Fibroblast of peridontal ligament (primary cell): ENCODE results near the gene GRIK5.

Experiments
- DNase-seq: peaks from one replicate; pipeline ENCODE4 v3.0.0-alpha.2; 2010; ENCODE audit errors: extremely low read depth

The GRIK5 gene

DNA sequence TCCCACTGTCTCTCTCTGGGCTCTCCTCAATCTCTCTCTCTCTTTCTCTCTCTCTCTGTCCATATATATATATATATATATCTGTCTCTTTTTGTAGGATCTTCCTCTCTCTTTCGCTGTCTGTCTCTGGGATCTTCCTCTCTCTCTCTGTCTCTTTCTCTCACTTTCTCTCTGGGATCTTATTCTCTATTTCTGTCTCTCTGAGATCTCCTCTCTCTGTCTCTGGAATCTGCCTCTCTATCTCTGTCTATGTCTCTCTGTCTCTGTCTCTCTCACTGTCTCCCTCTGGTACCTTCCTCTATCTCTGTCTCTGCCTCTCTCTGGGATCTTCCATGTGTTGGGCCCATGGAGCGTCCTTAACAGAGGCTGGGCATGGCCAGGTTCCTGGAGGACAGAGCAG, 79.4 kb downstream of the GRIK5 start:
- no peak for DNase-seq

- DNase-seq = no peak
These were observed 80.0 kb downstream of the GRIK5 start for GRCh38 chr19:41990028-41990427.

- DNase-seq = no peak
These were observed 81.1 kb downstream of the GRIK5 start for GRCh38 chr19:41988947-41989346.

DNA sequence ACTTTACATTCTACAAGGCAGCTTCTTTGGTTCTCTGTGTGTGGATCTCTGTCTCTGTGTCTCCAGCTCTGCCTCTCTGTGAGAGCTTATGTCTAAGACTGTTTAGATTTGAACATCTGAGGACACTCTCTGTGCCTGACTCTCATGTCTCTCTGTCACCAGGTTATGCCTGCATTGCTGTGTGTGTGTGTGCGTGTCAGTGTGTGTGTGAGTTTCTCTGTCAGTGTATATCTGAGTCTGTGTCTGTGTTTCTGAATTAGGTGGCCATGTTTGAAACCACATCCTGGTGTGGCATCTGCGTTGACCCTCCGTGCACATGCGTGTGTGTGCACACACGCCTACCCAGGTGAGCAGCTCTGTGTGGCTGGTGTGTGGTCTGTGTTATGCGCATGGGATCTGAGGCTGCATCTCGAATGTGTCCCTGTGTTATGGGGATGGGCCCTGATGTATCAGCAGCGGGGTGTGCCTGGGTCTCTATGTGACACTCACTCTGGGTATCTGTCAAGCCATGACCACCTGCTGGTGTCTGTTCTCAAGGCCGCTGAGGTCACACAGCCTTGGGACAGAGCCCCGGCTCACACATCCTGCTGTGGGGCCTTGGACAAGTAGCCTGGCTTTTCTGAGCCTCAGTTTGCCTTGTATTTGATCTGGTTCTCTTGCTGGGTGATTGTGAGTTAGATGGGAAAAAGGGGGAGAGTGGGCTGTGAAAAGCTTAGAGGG, 82.7 kb downstream of the GRIK5 start:
- no peak for DNase-seq

- DNase-seq = no peak
These were observed 85.0 kb downstream of the GRIK5 start for GRCh38 chr19:41984961-41985360.

GRCh38 chr19:41981724-41982123, 88.3 kb downstream of the GRIK5 start:
- DNase-seq = no peak

GRCh38 chr19:41978470-41978869, 91.5 kb downstream of the GRIK5 start:
- DNase-seq = no peak

- DNase-seq = no peak
These were observed 92.1 kb downstream of the GRIK5 start for GRCh38 chr19:41977916-41978315.

DNA sequence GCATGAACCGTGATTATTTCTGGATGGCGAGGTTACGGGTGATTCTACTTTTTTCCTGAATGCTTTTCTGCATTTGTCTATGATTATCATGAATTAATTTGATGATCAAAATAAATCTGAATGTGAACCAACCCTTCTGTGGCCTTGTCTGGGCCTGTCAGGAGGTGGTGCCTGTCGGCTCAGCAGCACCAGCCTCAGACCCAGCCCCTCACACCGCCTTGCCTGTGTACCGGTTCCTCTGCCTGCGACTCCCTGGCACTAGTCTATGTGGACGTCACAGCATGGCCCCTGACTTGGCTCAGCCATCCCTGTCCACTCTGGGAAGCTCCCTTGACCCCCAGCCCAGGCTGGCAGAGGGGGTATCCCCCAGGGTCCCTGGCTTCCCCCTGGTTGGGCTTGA, 95.4 kb downstream of the GRIK5 start:
- no peak for DNase-seq

GRCh38 chr19:41971363-41971762, 98.6 kb downstream of the GRIK5 start:
- no peak for DNase-seq

DNA sequence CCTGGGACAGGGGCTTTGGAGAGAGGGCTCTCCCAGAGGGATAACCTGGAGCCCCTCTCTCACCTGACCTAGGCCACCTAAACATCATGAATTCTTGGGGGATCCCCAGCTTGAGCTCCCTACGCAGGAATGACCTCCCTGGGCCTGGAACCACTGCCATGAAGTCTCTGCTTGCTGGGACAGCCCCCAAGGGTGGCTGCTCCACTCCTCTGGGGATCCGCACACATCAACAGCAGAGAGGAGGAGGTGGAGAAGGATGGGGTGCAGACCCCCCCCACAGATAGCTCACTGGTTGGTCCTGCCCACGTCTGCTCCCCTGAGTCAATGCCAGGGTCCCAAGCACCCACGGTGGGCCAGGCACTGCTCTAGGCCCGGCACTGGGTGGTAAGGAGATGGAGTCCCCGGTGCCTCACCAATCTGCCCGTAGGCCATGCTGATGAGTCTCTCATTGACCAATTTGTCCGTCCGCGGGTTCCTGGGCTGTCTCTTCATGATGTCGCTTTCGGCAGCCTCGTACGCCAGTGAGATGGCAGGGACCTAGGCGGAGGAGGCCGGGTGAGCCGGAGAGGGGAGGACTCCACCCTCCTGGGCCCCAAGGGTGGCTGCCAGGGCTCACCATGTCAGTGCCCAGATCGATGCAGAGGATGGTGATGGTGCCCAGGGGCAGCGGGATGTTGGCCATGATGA, 100.1 kb downstream of the GRIK5 start:
- no peak for DNase-seq

- DNase-seq = no peak
These were observed 101.0 kb downstream of the GRIK5 start for GRCh38 chr19:41968751-41969595.

DNA sequence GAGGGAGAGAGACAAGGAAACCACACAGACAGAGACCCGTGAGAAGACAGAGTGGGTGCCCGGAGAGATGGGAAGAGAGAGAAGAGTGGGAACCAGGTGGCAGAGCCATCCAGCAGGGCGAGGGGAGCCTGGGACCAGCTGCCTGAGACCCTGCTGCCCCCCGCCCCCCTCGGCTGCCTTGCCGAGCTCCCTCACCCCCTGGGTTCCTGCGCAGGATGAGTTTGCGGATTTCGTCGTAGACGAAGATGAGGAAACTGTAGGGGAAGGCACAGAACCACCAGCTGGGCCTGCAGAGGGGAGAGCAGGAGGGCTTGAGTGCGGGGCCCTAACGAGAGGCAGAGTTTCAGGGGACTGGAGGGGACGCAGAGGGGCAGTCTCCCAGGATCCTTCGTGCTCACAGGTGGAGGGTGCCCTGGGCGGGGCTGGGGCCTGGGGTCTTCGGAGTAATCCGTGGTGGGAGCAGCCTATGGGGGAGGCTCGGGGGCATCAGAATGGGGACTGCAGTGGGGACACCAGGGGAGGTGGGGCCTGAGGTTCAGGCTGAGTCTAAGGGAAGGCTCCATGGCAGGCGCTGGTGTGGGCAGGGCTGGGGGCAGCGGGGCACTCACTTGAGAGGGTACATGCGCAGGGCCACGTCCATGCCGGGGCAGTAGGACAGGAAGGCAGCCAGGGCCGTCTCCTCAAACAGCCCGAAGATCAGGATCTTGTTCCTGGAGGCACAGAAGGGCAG, 102.8 kb downstream of the GRIK5 start:
- no peak for DNase-seq

DNA sequence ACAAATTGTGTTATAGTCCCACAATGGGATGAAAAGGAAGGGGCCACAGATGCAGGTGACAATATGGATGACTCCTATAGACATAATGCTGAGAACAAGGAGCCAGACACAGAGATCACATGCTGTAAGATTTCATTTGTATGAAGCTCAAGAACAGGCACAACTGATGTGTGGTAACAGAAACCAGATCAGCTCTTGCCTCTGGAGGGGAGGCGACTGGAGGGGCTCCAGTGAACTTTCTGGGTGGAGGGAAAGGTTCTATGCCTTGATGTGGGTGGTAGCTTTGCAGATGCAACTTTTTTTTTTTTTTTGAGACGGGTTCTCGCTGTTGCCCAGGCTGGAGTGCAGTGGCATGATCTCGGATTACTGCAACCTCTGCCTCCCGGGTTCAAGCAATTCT, 104.9 kb downstream of the GRIK5 start:
- DNase-seq = no peak

GRCh38 chr19:41960973-41961372, 109.0 kb downstream of the GRIK5 start:
- DNase-seq = no peak

- peak; percentile 86 for DNase-seq
These were observed 110.7 kb downstream of the GRIK5 start, which contains the start of gene RABAC1 for GRCh38 chr19:41959056-41960053. TSS of gene RABAC1 (minus strand) at chr19:41959321. CDS start at chr19:41959292, 29 bp downstream.

- DNase-seq = peak; percentile 46
These were observed 111.5 kb downstream of the GRIK5 start for GRCh38 chr19:41958367-41959055.

DNA sequence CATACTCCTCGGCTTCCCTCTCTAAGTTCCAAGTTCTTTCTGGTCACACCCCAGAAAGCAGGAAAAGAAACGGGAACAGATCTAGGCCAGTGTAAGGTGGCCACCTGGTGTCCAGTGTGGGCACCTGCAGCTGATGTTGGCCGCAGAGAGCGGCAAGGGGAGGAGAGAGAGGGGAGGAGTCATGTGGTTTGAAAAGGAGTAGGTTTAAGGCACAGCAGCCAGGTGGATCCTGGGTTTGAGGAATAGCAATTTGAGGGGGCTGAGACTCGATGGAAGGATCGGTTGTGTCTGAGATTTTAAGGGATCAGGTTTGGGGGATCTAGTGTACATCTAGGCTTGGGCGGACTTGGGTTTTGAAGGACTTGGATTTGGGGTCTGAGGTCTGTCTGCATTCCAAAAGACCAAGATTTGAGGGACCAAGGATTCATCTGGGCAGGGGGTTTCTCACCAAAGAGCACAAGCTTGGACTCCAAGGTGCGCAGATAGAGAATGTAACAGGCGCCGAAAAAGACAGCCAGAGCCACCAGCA, 112.1 kb downstream of the GRIK5 start:
- DNase-seq = peak; percentile 76

DNA sequence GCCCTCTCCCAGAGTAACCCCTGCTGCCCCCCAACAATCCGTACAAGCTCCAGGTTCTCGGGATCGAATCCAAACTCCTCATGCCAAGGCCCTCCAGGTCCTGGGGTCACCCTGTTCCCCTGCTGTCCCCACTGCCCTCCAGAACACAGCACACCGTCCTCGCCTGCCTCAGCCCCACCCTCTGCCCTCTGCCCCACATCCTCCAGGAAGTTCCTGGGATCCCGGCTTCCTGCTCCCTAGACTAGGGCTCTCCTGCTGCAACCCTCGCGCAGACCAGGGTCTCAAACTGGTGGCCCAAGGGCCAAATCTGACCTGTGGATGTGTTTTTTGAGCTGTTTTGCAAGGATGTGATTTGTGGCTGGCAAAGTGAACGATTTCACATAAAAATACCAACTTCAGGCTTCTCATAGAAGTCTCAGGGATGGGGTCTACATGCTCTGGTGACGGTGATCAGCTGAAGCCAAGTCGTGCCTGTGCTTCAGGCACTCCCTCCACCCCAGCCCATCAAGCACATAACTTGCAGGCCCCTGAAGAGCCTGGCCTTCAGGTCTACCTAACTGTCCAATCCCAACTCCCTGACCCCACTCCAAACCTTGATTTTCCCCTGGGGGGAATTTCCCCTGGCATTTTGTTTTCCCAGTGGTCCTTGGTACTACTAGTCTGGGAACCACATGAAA, 112.7 kb downstream of the GRIK5 start:
- no peak for DNase-seq
